Kidney epithelial cell (primary cell): ENCODE data around the gene CASTOR1. TPM values are rescaled to one million over a fixed set of nuclear protein-coding genes. Genes with fewer than 3 reads are reported as not detected.
A peak's percentile ranks its signal among the peaks of the same experiment; 100 is the strongest.

ENCODE experiments used
- DNase-seq: peaks from one replicate; pipeline ENCODE4 v3.0.0-alpha.2; 2010; ENCODE audit warnings: low read depth
- H3K27me3 ChIP-seq: 2 replicates; pipeline ENCODE4 v1.6.0; 2011; ENCODE audit warnings: low read length; ENCODE audit not compliant: control insufficient read depth, insufficient read depth
- H3K36me3 ChIP-seq: 2 replicates; pipeline ENCODE4 v1.5.1; 2011; ENCODE audit warnings: low read length; ENCODE audit not compliant: control insufficient read depth, insufficient read depth
- H3K4me3 ChIP-seq: 2 replicates; pipeline ENCODE4 v1.5.1; 2011; ENCODE audit warnings: low read depth, mild to moderate bottlenecking, control low read depth, low read length
- CTCF ChIP-seq: IDR thresholded peaks from 2 replicates; pipeline ENCODE4 v1.5.1; 2011; ENCODE audit warnings: mild to moderate bottlenecking, moderate library complexity, low read length, control low read depth, inconsistent platforms; ENCODE audit not compliant: insufficient read depth, poor library complexity, severe bottlenecking
- total RNA-seq: library from RNA; depleted of rRNA; stranded (reverse); fragments of >200 nt; gene quantifications from 2 replicates; pipeline ENCODE4 v1.2.3, GENCODE V29; 2015

The CASTOR1 gene
- total RNA-seq, 1 donor from 2014 or later: 10.5 TPM

GRCh38 chr22:30288419-30289140 is 725 bp downstream of the CASTOR1 start:
- no peaks in the 10 kb centered on the region for H3K27me3 ChIP-seq
- no peak for DNase-seq
- no peaks in the 10 kb centered on the region for H3K36me3 ChIP-seq
- no peak for TF ChIP-seq CTCF
- peak overlapping the region; percentile 69 for H3K4me3 ChIP-seq

DNA sequence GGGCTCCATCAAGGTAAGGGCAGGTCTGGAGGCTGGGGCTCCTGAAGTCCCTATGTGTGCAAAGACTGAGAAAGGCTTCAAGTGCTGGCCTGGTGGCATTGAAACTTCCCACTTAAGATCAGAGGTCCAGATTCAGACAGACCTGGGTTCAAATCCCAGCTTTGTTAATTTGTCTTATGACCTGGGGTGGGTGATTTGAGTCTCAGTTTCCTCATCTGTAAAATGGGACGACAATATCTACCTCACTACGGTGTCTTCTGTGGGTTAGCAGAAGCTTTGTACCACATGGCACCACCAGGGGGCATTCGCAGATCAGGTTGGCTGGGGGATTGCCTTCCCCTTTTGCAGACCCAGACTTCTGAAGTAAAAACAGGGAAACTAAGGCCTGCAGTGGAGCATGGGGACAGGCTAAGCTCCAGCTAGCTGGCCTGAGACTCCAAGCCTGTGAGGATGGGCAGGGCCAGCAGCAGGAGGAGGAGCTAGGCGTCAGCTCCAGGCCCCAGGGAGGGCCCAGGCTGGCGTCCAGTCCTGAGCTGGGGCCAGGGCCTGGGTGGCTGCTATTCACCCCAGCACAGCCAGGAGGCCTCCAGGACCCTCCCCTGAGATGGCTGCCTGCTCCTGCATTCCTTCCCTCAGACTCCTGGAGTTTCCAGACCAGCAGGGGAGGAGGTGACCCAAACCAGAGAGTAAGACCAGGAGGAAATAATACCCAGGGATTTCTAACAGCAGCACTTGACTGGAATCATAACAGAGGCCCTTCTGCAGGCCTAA is 1.5 kb downstream of the CASTOR1 start:
- TF ChIP-seq CTCF: peak; percentile 64
- DNase-seq: no peak
- Histone ChIP-seq H3K36me3 (no peaks in the 10 kb centered on the region), H3K27me3 (no peaks in the 10 kb centered on the region), H3K4me3 (peak overlapping the region; percentile 69)

DNA sequence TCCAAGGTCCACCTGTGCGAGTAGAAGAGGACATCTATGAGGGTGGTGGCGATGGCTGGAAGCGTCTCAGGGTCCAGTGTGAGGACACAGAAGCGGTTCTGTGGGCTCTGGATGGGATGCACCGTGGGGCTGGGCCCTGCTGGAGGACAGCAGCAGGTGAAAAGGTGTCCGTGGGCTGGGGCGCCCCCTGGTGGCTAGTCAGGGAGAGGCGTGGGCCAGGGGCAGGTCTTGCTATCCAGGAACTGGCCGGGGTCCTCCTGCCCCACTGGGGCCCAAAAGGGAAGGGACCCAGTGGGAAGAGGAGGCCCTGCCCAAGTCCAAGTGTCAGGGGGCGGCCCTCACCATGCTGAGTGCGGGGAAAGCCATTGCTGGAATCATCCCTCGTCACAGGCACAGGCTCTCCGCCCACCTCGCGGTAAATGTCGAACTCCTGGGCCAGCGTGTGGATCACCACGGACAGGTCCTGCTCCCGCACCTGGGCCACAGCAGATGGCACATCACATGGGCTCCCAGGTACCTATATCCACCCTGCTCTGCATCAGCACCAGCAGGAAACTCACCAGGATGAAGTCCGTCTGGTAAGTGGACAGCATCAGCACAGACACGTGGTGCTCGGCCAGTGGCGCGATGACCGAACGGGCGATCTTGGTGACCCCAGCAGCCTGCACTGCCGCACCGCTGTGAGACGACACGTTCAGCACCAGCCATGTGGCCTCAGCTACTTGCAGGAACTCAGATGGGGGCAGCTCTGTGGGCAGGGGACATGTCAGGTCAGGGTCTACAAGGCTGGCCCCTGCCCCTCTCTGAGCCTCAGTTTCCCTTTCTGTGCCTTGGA is 2.3 kb downstream of the CASTOR1 start:
- no peaks in the 10 kb centered on the region for H3K36me3 ChIP-seq
- TF ChIP-seq CTCF: peak; percentile 93
- no peak overlapping the region for H3K4me3 ChIP-seq
- H3K27me3 ChIP-seq: no peaks in the 10 kb centered on the region
- DNase-seq: no peak

GRCh38 chr22:30286331-30286730 is 3.0 kb downstream of the CASTOR1 start:
- no peak for TF ChIP-seq CTCF
- no peaks in the 10 kb centered on the region for H3K36me3 ChIP-seq
- no peaks in the 10 kb centered on the region for H3K27me3 ChIP-seq
- DNase-seq: no peak
- H3K4me3 ChIP-seq: no peak overlapping the region

DNA sequence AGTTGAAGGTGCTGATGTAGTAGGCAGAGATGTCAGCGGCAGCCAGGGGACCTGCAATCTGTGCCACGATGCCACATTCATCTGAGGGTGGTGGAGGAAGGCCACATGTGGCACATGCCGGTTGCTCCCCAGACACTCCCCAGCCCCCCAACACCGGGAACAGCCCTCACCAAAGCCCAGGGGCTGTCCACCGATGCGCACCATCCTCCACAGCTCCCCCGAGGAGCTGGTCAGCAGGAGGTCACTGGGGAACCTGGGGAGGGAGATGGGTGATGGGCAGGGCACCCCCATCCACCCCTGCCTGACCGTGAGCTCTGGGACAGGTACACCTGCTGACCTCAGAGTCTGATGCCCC is 3.5 kb downstream of the CASTOR1 start:
- no peak overlapping the region for H3K4me3 ChIP-seq
- H3K36me3 ChIP-seq: no peaks in the 10 kb centered on the region
- no peak for TF ChIP-seq CTCF
- DNase-seq: no peak
- no peaks in the 10 kb centered on the region for H3K27me3 ChIP-seq
